Measurements from ENCODE around the gene ZFPM1. TPM values are rescaled to one million over a fixed set of nuclear protein-coding genes. Genes with fewer than 3 reads are reported as not detected.

ZFPM1 gene
- total RNA-seq, 2 donors from 2014 or later, result 10.9 to 11.4 TPM

GRCh38 chr16:88584676-88585075 is 131.6 kb downstream of the ZFPM1 start:
- Histone ChIP-seq H3K27me3 (no peaks in the 10 kb centered on the region), H3K4me1 (no peaks in the 10 kb centered on the region), H3K4me3 (no peak overlapping the region), H3K36me3 (replicated peaks in 1 of 2; ENCODE audit: insufficient read depth in 1 of 2, low read depth in 2 of 2) (peaks cover 0 to 12% of the 10 kb centered on the region in 2 donors), H3K9me3 (no peaks in the 10 kb centered on the region), H3K27ac (no peak overlapping the region)
- TF ChIP-seq POLR2A (IDR thresholded peaks at IDR 0.05) (no peak), CTCF (IDR thresholded peaks at IDR 0.05) (no peak)
- WGBS, 2 donors, result 74 to 76% methylated on average over 6 of the region's 6 CpGs
- intact Hi-C loops (cut with DNase I), result no loop called here
- DNase-seq, result no peak
- no peak for ATAC-seq

- Histone ChIP-seq H3K27ac (no peak overlapping the region), H3K4me1 (no peaks in the 10 kb centered on the region), H3K9me3 (no peaks in the 10 kb centered on the region), H3K4me3 (no peak overlapping the region), H3K27me3 (no peaks in the 10 kb centered on the region), H3K36me3 (replicated peaks in 1 of 2; ENCODE audit: insufficient read depth in 1 of 2, low read depth in 2 of 2) (peaks cover 0 to 17% of the 10 kb centered on the region in 2 donors)
- intact Hi-C loops (cut with DNase I), result no loop called here
- TF ChIP-seq CTCF (IDR thresholded peaks at IDR 0.05) (no peak), POLR2A (IDR thresholded peaks at IDR 0.05) (no peak)
- ATAC-seq (no peak), DNase-seq (no peak)
- WGBS, 2 donors, result 66% methylated on average over 8 of the region's 8 CpGs
These were observed 132.2 kb downstream of the ZFPM1 start for GRCh38 chr16:88585269-88585668.

- H3K36me3 ChIP-seq (replicated peaks in 1 of 2; ENCODE audit: insufficient read depth in 1 of 2, low read depth in 2 of 2), result peaks cover 0 to 14% of the 10 kb centered on the region in 2 donors
- DNase-seq, result no peak
- no peak overlapping the region for H3K27ac ChIP-seq
- ATAC-seq, result no peak
- TF ChIP-seq CTCF (IDR thresholded peaks at IDR 0.05) (no peak), POLR2A (IDR thresholded peaks at IDR 0.05) (no peak)
- H3K4me1 ChIP-seq, result no peaks in the 10 kb centered on the region
- H3K27me3 ChIP-seq, result no peaks in the 10 kb centered on the region
- 89% methylated on average over 12 to 13 of the region's 13 CpGs for WGBS, 2 donors
- H3K9me3 ChIP-seq, result no peaks in the 10 kb centered on the region
- intact Hi-C loops (cut with DNase I), result no loop called here
- H3K4me3 ChIP-seq, result no peak overlapping the region
These were observed 133.0 kb downstream of the ZFPM1 start for GRCh38 chr16:88585927-88586581.

Small RNA genes within 50 kb of the gene (microRNA-seq; reads per million reads assigned to microRNA genes)
- gene MIR5189 (ENCODE audit: borderline number of aligned reads in 2 of 2, borderline replicate concordance in 2 of 2), result 0 to 0.45 reads per million in 2 donors

Small RNA genes within 50 kb of the gene (small RNA-seq; reads per million reads assigned to genes)
- not detected for gene MIR5189

Other genes with a start within 250 kb of the ZFPM1 start
- gene ZNF469, start 70.3 kb upstream of the ZFPM1 start, total RNA-seq, result 1 to 10 TPM in 1 of 2 donors, under 1 TPM in 1; 0.99 to 1.0 TPM
- gene ZC3H18, start 117.1 kb downstream of the ZFPM1 start, total RNA-seq, result 10 to 100 TPM; 11.7 to 22.4 TPM
- gene IL17C, start 185.3 kb downstream of the ZFPM1 start, total RNA-seq, result not detected
- 100 to 1,000 TPM; 126 to 177 TPM for gene CYBA, start 197.8 kb downstream of the ZFPM1 start, total RNA-seq
- gene MVD, start 209.8 kb downstream of the ZFPM1 start, total RNA-seq, result 10 to 100 TPM; 16.9 to 28.7 TPM
- under 1 TPM in 1 of 2 donors, not detected in 1; 0.26 TPM for gene SNAI3, start 233.2 kb downstream of the ZFPM1 start, total RNA-seq

Data from body of pancreas (tissue), 4 donors.